Colonic mucosa (tissue), 4 donors: Measurements from ENCODE around the gene ARHGEF16. TPM values are rescaled to one million over a fixed set of nuclear protein-coding genes. Genes with fewer than 3 reads are reported as not detected.

Experiments used
- DNase-seq: peaks from one replicate; pipeline ENCODE4 v3.0.0-alpha.2; 2020
- H3K27ac ChIP-seq: fragments of 200-600 bp; one replicate; pipeline ENCODE4 v1.8.0; 2021
- H3K27me3 ChIP-seq: fragments of 200-600 bp; one replicate; pipeline ENCODE4 v1.8.0; 2021
- H3K36me3 ChIP-seq: fragments of 200-600 bp; one replicate; pipeline ENCODE4 v1.8.0; 2021
- H3K4me1 ChIP-seq: fragments of 200-600 bp; one replicate; pipeline ENCODE4 v1.8.0; 2021; ENCODE audit warnings: mild to moderate bottlenecking
- H3K4me3 ChIP-seq: fragments of 200-600 bp; one replicate; pipeline ENCODE4 v1.8.0; 2021
- H3K9ac ChIP-seq, 2 donors: one replicate each; pipeline ENCODE4 v1.7.0; 2013; ENCODE audit warnings: control low read depth in 2 of 2, low read depth in 2 of 2, low read length in 2 of 2
- H3K9me3 ChIP-seq: fragments of 200-600 bp; one replicate; pipeline ENCODE4 v1.8.0; 2021
- CTCF ChIP-seq: fragments of 200-600 bp; IDR thresholded peaks from one replicate; pipeline ENCODE4 v1.8.0; 2022; ENCODE audit warnings: antibody characterized with exemption, mild to moderate bottlenecking
- intact Hi-C: fragments of 100-400 bp; cut with DNase I; formaldehyde crosslinking; loops from one replicate; pipeline ENCODE4 v1.14.1; 2022
- total RNA-seq, 2 donors: library from RNA; stranded (reverse); fragmentation: NEBNext Ultra II Directional in 1 of 2; extraction: Animal tissue kit (Norgen Biotek cat#: 25700) in 1 of 2; gene quantifications; one replicate each; pipeline ENCODE4 v1.2.1, GENCODE V29; 2021
- donor health status: healthy.
- donor health status: DM: no; HTN: no; CAD: no.
- donor health status: DM: no; HTN: no; CAD: no.

The ARHGEF16 gene
- total RNA-seq, 2 donors from 2014 or later: 77.3 to 90.2 TPM

- DNase-seq: peak; percentile 50
- no peaks in the 10 kb centered on the region for H3K36me3 ChIP-seq
- peak overlapping the region; percentile 28 to 91 for H3K9ac ChIP-seq
- H3K4me1 ChIP-seq: peaks cover 36% of the 10 kb centered on the region
- intact Hi-C loops: no loop called here
- H3K4me3 ChIP-seq: no peak overlapping the region
- no peaks in the 10 kb centered on the region for H3K27me3 ChIP-seq
- H3K27ac ChIP-seq: peak overlapping the region; percentile 91
- TF ChIP-seq CTCF: no peak
- H3K9me3 ChIP-seq: no peaks in the 10 kb centered on the region
Observed at GRCh38 chr1:3460672-3461131, 6.2 kb downstream of the ARHGEF16 start.

- H3K27me3 ChIP-seq: no peaks in the 10 kb centered on the region
- no peaks in the 10 kb centered on the region for H3K9me3 ChIP-seq
- H3K9ac ChIP-seq: peak overlapping the region in 1 of 2 donors; percentile 91
- TF ChIP-seq CTCF: no peak
- peaks cover 29% of the 10 kb centered on the region for H3K4me1 ChIP-seq
- no peaks in the 10 kb centered on the region for H3K36me3 ChIP-seq
- intact Hi-C loops: no loop called here
- peak overlapping the region; percentile 91 for H3K27ac ChIP-seq
- no peak overlapping the region for H3K4me3 ChIP-seq
- DNase-seq: no peak
Observed at GRCh38 chr1:3461238-3461933, 6.9 kb downstream of the ARHGEF16 start.

- Histone ChIP-seq H3K9ac (no peak overlapping the region), H3K9me3 (no peaks in the 10 kb centered on the region), H3K27ac (no peak overlapping the region), H3K36me3 (no peaks in the 10 kb centered on the region), H3K4me3 (no peak overlapping the region), H3K27me3 (no peaks in the 10 kb centered on the region), H3K4me1 (peaks cover 25% of the 10 kb centered on the region)
- no peak for TF ChIP-seq CTCF
- intact Hi-C loops: no loop called here
- DNase-seq: no peak
Observed at GRCh38 chr1:3461934-3462275, 7.4 kb downstream of the ARHGEF16 start.

DNA sequence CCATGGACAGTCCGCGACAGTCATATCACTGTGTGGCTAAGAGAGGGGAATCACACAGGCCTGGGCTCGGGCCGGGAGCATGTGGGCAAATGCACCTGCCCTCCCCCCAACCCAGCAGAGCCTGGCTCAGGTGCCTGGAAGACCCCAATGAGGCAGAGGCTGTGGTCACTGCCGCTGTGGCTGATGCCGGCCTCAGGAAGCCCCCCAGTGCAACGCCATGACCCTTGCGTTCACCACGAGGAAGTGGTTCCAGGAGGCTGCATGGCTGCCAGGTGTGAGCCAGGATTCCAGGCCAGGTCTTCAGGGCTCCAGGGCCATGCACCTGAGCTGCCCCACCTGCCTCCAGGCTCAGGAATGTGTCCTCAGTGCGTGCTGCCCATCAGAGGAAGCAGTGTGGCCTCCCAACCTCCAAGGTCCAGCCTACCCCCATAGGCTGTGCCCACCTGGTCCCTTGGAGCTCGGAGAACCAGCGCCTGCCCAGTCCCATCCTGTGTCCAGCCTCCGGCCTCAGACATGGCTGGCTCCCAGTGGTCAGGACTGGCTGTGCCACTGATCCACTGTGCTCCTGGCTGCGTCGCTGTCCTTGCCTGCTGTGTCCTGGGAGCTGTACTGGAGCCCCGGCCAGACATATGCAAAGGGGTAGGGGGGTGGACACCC lies 8.0 kb downstream of the ARHGEF16 start:
- H3K9me3 ChIP-seq: no peaks in the 10 kb centered on the region
- no peaks in the 10 kb centered on the region for H3K27me3 ChIP-seq
- no peak overlapping the region for H3K4me3 ChIP-seq
- intact Hi-C loops: no loop called here
- no peak for DNase-seq
- H3K9ac ChIP-seq: no peak overlapping the region
- H3K4me1 ChIP-seq: peaks cover 19% of the 10 kb centered on the region
- no peak overlapping the region for H3K27ac ChIP-seq
- H3K36me3 ChIP-seq: no peaks in the 10 kb centered on the region
- TF ChIP-seq CTCF: no peak

GRCh38 chr1:3463013-3463385 lies 8.5 kb downstream of the ARHGEF16 start:
- H3K4me1 ChIP-seq: peaks cover 14% of the 10 kb centered on the region
- H3K9ac ChIP-seq: no peak overlapping the region
- no peaks in the 10 kb centered on the region for H3K27me3 ChIP-seq
- H3K27ac ChIP-seq: no peak overlapping the region
- H3K36me3 ChIP-seq: no peaks in the 10 kb centered on the region
- no peak for DNase-seq
- no peak overlapping the region for H3K4me3 ChIP-seq
- no peak for TF ChIP-seq CTCF
- no peaks in the 10 kb centered on the region for H3K9me3 ChIP-seq
- intact Hi-C loops: no loop called here
